Medulla oblongata (tissue), 1 donor: ENCODE results near the gene GLG1.
"Not testable (repeated sequence)": the region's sequence is repeated elsewhere in the genome, so short reads cannot be mapped to it uniquely, and the experiment has no call there.

Source experiments
- DNase-seq: peaks from one replicate; pipeline ENCODE4 v3.0.0-alpha.2; 2015; ENCODE audit errors: extremely low spot score

Gene GLG1

DNA sequence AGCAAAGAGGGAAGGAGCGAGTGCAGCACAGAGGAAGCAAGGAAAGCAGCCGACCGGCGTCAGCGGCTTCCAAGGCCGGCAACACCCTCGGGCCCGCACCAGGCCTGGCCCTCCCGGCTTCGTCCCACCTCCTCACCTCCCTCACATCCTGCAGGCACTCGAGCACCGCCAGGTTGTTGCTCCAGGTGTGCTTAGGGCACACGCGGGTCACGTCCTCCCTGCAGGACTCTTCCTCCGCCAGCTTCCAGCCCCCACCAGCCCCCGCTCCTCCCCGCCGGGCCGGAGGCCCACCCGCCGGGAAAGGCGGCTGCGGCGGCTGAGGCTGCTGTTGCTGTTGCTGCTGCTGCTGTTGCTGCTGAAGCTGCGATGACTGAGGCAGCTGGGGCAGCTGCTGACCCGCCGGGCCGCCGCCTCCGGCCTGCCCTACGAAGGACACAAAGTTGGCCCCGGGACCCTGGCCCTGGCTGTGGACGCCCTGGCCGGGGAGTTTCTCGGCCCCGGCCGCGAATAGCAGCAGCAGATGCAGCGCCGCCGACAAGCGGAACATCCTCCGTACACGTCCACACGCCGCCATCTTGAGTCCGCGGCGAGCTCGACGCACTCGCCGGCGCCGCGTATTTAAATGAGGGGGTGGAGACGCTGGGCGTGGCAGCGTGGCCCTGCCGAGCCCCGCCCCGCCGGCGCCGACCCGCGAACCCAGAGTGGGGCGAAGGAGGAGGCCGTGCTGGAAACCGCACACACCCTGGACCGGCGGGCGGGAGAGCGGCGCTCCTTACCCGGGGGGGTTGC lies at the start of gene GLG1:
Gene GLG1 (minus strand): TSS at position 594 of the 789 bp plus-strand sequence. CDS start 20 bp downstream, at position 574.
- DNase-seq, result peak; percentile 95

DNA sequence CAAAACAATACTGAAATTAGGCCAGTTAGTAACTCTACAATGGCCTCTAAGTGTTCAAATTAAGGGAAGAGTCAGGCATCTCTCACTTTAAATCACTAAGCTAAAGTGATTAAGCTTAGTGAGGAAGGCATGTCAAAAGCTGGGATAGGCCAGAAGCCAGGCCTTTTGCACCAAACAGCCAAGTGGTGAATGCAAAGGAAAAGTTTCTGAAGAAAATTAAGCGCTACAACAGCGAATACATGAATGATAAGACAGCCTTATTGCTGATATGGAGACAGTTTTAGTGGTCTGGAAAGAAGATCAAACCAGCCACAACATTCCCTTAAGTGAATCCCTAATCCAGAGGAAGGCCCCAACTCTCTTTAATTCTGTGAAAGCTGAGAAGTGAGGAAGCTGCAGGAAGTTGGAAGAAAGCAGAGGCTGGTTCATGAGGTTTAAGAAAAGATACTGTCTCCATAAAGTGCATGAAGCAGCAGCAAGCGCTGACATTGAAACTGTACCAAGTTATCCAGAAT lies 47.7 kb upstream of the GLG1 start:
- no peak for DNase-seq

DNA sequence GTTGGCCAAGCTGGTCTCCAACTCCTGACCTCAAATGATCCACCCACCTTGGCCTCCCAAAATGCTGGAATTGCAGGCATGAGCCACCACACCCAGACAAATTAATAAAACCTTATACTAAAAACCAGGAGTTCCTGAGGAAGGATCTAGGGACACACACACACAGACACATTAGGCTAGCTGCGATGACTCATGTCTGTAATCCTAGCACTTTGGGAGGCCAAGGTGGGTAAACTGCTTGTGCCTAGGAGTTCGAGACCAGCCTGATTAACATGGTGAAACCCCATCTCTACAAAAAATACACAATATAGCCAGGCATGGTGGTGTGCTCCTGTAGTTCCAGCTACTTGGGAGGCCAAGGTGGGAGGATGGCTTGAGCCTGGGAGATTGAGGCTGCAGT lies 46.0 kb upstream of the GLG1 start:
- not testable (repeated sequence) for DNase-seq

DNA sequence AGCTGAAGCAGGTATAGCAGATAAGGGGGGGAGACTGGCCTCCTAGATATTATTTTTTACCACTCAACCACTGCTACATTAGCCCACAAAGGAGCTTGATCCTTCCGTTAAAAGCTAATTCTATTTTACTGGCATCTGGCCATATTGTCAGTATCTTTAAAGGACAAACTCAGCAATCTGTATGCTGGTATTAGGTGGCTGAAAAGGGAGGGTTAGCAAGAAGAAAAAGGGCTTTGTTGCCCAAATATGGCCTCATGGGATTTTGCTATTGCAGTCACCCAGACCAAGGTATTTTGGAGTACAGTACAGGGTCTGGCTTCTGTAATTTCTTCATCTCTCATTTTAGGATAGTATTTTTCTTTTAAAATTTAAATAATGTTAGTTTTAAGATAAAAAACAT lies 45.3 kb upstream of the GLG1 start:
- no peak for DNase-seq

DNA sequence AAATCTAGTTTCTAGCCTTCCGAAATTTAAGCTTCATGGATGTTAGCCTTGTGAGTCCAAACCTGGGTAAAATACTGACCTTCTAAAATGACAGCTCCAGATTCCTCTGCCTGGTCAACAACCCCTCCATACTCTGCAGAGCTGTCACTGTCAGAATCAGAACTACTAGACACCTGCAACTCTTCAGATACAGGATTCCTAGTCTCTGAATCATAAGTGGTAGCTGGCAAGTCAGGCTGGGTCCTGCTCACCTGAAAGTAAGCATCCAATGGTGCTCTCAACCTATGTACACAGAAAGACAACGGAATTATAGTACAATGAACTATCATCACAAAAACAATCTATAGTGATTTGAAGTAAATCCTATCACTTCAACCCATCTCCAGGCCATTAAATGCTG lies 44.9 kb upstream of the GLG1 start:
- no peak for DNase-seq

DNA sequence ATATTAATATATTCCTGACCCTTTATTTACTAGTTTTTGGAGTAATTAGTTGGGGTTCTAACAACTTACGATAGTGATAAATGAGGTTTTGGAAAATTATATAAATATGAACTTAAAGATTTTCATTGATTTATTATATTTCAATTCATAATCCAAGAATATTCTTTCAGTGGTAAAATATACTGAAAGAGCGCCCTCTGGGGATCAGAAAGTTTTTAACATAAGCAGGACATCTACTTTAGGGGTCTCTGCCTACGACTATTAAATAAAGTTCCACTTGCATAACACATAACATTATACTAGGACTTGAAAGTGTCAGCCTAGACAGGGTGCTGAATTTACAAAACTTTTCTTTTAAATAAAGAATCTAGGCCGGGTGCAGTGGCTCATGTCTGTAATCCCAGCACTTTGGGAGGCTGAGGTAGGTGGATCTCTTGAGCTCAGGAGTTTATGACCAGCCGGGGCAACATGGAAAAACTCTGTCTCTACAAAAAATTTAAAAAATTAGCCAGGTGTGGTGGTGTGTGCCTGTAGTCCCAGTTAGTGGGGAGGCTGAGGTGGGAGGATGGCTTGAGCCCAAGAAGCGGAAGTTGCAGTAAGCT lies 44.2 kb upstream of the GLG1 start:
- no peak for DNase-seq

DNA sequence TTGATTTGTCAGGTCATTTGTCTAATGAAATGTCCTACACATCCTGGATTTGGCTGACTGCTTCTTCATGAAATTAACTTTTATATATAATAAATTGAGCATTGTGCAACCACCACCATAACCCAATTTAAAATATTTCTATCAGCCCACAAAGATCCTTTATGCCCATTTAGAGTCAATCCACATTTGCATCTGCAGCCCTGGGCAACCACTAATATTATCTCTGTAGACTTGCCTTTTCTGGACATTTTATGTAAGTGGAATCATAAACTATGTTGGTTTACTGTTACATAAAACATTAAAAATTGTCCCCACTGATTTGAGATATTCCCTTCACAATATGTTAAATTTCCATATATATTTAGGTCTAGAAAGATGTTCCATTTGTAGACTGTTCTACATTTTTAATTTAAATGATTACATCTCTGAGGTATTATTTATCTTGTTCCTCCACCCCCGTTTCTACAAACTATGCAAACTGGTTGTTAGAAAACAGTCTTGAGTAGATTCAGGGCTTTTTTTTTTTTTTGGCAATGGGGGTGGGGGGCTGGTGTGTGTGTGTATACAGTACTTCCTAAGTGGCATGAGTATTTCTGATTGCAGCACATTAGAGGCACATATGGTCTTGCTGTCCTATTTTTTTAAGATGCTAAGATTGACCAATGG lies 43.1 kb upstream of the GLG1 start:
- no peak for DNase-seq

DNA sequence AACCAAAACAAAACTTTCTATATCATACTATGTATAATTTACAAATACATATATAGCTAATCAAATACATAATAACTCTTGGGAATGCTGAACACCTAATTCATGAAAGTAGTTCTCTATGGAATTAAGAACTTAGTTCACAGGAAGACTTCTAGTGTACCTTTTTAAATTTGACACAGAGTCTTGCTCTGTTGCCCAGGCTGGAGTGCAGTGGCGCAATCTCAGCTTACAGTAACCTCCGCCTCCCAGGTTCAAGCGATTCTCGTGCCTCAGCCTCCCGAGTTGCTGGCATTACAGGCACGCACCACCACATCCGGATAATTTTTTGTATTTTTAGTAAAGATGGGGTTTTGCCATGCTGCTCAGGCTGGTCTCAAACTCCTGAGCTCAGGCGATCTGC lies 35.1 kb upstream of the GLG1 start:
- DNase-seq, result no peak

DNA sequence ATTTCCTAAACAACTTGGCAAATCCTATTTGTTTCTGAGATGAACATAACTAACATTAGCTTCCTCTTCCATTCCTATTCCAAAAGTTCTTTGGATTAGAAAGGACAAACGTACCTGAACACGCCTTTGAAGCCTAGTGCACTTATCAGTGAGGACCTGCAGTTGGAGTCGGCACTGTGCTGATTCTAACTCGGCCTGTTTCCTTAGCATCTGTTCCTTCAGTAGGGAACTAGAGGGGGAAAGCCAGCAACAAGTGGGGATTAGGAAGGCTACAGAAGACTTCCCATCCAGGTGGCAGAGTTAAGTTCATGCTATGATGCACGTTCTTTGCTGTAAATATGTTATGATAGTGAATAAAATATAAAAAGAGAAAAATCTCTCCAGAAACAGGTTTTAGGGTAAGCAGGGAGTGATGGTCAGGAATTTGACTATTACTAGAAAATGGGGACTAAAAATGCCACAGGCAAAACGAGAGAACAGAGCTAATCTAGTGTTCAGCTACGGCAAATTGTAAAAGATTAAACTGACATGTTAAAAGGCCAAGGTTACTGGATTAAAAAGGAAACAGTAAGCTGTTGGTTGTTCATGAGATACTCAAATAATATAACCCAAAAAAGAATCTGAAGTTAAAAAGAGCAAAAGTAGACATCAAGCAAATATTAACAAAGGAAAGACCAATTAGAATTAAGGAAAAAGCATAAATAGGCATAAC lies 31.0 kb upstream of the GLG1 start:
- DNase-seq, result no peak

DNA sequence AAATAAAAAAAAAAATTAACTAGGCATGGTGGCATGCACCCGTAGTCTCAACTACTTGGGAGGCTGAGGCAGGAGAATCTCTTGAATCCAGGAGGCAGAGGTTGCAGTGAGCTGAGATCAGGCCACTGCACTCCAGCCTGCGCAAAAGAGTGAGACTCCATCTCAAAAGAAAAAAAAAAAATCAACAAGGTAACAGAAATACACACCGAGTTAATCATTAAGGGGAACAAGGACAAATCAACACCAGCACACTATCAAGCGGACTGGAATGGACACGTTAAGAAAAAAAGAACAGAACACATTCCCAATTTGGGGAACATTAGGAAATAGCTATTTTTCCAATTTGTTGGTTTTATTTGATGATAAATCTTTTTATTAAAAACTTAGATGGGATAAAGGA lies 28.4 kb upstream of the GLG1 start:
- DNase-seq, result no peak

DNA sequence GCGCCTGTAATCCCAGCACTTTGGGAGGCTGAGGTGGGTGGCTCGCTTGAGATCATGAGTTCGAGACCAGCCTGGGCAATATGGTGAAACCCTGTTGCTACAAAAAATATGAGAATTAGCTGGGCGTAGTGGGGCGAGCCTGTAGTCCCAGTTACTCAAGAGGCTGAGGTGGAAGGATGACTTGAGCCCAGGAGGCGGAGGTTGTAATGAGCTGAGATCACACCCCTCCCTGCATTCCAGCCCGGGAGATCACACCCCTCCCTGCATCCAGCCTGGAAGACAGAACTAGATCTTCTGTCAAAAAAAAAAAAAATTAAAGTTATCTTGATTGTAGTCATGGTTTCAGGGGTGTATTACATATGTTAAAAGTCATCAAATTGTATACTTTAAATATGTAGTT lies 26.8 kb upstream of the GLG1 start:
- no peak for DNase-seq

DNA sequence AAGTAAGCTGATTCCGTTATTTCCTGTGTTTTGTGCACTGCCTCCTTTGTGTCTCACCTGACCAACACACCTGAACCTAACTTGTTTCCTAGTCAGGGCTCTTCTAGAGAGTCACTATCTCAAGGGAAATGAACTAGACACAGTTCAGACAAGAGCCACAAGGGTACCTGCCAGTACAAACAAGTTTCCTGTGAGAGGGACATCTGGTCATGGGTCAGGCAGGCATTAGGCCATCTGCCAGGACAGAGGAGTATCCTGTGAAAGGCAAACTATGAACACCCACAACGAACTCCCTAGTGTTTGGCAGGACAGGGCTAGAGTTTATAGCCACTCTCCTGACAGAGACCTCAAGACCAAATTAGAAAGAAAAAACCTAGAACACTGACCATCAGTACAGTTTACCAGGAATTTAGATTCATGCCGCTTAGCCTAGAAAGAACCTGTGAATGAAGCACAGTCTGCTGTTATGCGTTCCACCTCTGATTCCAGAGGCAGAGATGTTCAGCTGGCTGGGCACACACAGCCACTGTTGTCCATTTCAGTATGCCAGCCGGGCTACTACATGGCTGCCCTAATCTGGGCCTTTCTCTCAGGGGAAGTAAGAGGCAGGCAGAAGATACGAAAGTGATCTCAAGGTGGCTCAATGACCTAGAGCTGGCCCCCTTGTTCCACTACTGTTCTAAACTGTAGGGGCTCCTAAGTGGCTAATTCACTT lies 20.7 kb upstream of the GLG1 start:
- DNase-seq, result no peak

DNA sequence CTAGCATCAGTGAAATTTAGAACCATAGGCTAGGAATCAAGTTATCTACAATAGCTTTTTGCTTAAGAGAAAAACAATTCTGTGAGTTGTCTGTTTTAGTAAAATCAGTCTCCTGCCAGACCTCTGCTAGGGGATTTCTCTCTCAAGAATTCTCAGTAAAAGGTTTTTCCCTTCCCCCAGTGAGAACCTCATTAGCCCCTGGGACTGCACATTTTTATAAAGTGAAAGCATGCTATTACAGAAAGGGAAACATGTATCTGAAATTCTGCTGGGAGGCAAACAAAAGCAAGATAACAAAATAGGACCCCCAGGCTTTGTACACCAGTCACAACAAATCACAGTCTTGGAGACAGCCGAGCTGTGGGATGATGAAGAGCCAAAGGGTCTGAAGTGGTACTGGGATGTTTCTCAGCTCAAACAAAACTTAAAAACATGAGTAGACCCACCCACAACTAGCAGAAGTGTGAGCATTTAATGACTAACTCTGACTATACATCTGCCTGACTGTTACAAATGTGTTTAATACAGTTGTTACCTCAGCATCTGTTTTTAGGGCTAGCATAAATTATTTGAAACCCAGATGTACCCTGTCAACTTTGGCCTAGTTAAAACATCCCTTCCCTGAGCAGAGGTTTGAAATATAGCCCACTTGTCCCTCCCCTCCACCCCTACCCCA lies 20.0 kb upstream of the GLG1 start:
- no peak for DNase-seq

DNA sequence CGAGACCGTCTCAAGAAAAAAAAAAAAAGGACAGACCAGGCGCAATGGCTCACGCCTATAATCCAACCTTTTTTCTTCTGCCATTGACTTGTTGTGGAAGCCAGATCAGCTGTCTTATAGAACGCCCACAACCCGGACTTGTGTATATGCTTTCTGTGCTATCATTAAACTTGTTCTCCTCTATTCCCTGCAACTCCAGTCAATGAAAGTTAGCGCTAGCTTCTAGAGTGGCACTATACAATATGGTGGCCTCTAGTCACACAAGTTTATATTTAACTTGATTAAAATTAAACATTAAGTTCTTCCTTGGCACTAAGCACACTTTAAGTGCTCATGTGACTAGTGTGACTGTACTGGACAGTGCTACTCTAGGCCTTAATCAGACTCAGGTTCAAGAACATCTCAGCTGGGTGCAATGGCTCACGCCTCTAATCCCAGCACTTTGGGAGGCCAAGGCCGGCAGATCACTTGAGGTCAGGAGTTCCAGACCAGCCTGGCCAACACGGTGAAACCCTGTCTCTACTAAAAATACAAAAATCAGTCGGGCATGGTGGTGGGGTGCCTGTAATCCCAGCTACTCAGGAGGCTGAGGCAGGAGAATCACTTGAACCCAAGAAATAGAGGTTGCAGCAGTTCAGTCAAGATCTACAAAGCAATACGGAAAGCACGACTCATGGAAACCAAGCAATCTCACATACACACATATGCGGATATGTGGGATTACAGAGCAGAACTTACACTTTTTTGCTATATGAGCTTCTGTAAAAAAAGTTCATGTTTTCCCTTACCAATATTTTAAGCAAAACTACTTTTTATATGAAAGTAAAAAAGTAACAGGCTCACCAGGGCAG lies 18.8 kb upstream of the GLG1 start:
- no peak for DNase-seq

DNA sequence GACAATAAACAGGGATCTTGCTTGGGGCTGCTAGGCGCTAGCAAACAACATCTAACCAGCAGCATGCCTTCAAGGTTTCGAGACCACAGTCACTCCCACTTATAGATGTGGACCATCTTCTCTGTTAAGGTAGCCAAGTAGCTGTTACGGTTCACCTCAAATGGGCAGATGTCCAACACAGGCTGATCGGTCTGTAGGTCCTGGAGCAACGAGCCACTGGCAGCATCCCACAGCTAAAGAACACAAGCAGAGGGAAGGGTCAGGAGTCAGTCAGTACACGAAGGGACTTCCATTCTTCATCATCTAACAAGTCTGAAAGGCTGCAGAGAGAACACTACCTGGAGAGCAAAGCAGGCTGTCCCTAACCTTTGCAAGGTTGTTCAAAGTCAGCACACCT lies 16.9 kb upstream of the GLG1 start:
- DNase-seq, result no peak

DNA sequence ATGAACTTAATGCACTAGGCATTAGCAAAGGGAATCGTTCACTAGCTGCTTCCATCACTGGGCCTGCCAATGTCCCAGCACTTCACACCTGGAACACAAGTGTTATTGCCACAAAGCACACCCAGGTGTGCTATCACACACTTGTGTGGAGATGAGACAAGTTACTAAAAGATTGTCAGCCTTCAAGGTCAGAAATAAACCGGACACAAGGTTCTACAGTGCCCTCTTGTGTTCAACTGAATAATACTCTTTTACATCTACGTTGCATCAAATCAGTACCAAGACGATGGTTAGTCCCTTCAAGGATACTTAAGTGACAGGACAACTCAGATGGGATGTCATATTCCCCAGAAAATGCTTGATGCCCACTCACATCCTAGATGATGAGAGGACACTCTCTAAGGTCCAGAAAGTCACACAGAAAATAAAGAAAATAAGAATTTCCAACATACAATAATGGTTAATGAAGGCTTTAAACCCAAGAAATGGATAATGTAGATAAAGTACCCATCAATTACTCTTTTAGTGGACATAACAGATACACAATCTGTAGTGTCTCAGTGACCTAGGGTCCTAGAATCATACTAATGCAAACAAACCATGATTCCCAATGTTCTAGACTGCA lies 16.4 kb upstream of the GLG1 start:
- DNase-seq, result peak; percentile 78

DNA sequence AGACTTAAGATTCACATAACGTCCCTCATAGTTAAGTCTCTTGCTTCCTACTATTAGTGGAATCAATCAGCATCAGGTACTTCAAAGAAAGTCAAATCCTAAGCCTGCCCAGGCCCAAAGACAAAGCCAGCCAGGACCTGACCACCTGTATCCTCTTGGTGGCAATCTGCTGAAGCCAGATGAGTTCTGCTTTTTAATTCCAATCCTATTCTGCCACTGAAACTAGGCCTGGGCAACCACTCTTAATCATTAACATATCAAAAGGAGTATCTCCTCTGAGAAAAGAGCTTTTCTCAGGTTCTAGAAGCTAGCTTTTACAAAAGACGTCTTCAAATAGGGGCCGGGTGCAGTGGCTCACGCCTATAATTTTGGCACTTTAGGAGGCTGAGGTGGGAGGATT lies 15.1 kb upstream of the GLG1 start:
- no peak for DNase-seq

DNA sequence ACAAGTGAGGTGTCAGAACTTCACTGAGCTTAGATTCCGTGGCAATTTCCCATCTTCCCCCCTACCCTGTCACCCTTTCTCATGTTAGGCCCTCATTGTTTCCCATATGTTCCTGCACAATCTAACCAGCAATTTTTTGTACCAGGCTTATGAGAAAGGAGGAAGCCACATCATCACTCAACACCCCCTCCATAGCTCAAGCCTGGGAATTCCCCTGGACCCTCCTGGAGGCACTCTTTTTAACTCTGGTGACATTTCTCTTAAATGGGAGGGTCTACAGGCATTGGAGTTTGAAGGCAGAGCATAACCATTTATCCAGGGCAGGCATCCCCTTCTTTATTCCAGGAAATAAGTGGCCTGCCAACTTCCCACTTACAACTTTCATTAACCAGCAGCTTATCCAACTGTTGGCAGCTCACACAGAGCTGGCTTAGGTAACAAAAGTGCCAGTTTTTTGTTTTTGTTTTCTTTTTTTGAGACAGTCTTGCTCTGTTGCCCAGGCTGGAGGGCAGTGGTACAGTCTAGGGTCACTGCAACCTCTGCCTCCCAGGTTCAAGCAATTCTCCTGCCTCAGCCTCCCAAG lies 10.4 kb upstream of the GLG1 start:
- DNase-seq, result no peak

DNA sequence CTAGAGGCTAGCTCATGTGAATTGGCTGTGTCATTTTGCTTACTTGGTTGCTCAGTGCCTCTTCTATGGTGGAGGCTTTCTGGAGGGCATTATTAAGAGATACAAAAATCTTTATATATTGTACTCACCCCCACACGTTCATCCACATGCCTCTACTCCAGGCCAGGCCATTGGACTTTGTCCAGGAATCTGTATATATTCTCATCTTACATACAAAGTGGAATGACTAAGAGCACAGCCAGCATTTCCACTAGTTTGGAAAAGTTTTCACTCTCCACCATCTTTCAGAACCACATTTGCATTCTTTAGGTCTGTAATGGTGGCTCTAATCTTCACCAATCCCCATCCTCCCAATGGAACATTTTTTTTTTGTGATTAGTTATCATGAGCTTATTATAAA lies 4.8 kb upstream of the GLG1 start:
- DNase-seq, result no peak
